ENCODE measurements around the gene CHADL.

DNA sequence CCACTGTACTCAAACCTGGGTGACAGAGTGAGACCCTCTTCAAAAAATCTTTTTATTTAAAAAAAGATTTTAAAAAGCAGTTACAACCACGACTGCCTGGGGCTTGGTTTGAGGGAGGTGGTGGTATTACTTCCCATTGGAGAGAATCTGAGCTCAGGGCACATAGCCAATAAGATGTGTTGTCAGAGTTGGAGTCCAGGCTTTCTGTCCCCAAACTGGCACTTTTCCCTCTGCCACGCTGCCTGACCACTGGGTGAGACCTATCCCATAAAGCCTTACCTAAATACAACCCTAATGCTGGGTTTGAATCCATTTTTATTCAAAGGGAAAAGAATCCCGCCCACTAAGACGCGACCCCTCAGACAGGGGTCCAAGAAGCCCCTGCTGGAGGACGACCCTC, 11.5 kb downstream of the CHADL start:
- TF ChIP-seq, protein P1, sequence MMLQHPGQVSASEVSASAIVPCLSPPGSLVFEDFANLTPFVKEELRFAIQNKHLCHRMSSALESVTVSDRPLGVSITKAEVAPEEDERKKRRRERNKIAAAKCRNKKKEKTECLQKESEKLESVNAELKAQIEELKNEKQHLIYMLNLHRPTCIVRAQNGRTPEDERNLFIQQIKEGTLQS (IDR thresholded peaks at IDR 0.05; ENCODE audit: borderline replicate concordance, extremely low read depth, low read depth, low read length): no peak
- TF ChIP-seq RCOR1 (conservative IDR thresholded peaks at IDR 0.05; ENCODE audit: low read depth, low read length): no peak
- TF ChIP-seq POLR2A (IDR thresholded peaks at IDR 0.05; ENCODE audit: low read depth, low read length): no peak
- TF ChIP-seq SIX5 (IDR thresholded peaks at IDR 0.05; ENCODE audit: low read depth, low read length, severe bottlenecking): no peak
- TF ChIP-seq CHD2 (IDR thresholded peaks at IDR 0.05; ENCODE audit: borderline replicate concordance, low read depth, low read length): no peak
- TF ChIP-seq MEF2A (IDR thresholded peaks at IDR 0.05; ENCODE audit: insufficient read depth, low read depth, low read length): no peak
- no peak for TF ChIP-seq SP1 (IDR thresholded peaks at IDR 0.05; ENCODE audit: low read depth, low read length)
- TF ChIP-seq MYC (IDR thresholded peaks at IDR 0.05; ENCODE audit: insufficient read depth, insufficient read length, insufficient replicate concordance, low read length, severe bottlenecking): no peak
- TF ChIP-seq ZNF622 (IDR thresholded peaks at IDR 0.05): no peak
- no peak for TF ChIP-seq ZNF384 (IDR thresholded peaks at IDR 0.05; ENCODE audit: borderline replicate concordance, low read depth, low read length)
- TF ChIP-seq ZZZ3 (IDR thresholded peaks at IDR 0.05; ENCODE audit: control insufficient read depth, insufficient read length, low read depth): no peak
